NCI-H1417 (cell line): Measurements from ENCODE around the gene APOBEC3A.

Experiments used
- DNase-seq, 3 experiments: peaks; one replicate each; lab custom pipeline; 2025; lab: John Stamatoyannopoulos, UW

APOBEC3A gene

GRCh38 chr22:38957046-38957770 lies at the start of gene APOBEC3A:
Gene APOBEC3A (plus strand): TSS chr22:38957609. CDS start chr22:38957692, 83 bp downstream.
- no peak for DNase-seq

DNA sequence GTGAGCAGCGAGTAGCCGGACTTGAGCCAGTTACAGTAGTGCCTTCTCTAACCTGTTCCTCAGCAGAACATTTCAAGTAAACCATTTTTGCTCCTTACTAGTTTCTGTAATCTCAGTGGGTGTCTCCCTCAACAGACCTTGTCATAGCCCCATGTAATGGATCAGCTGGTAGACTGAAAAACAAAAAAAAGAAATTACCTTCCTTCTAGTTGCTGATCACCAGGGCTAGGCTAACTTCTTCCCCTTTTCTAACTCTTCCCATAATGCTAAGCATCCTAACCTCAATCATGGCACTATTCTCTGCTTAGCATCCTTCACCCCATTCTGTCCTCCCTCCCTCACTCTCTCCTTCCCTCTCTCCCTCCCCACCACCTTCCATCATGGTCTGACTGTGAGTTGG lies 49.6 kb upstream of the APOBEC3A start:
- no peak for DNase-seq

- no peak for DNase-seq
These were observed 46.0 kb upstream of the APOBEC3A start for GRCh38 chr22:38911434-38911833.

GRCh38 chr22:38919631-38920190 lies 37.7 kb upstream of the APOBEC3A start:
- DNase-seq, result no peak

DNA sequence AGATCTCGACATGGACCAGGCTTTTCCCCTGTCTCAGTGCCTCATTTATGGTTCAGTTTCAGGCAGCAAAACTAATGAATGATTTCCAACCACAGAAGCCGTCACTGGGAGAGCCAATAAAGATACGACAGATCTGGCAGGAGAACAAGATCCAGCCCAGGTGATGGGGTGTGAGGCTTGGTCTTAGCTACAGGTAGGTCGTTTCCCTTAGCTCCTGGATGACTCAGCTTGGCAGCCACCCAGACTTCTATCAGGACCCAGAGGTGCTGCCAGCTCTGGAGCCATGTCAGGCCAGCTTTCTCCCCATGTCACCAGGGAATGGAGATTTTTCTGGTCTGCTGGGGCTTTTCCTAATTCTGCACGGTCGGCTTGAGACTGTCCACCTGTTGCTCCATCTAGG lies 36.3 kb upstream of the APOBEC3A start:
- DNase-seq, result no peak

DNA sequence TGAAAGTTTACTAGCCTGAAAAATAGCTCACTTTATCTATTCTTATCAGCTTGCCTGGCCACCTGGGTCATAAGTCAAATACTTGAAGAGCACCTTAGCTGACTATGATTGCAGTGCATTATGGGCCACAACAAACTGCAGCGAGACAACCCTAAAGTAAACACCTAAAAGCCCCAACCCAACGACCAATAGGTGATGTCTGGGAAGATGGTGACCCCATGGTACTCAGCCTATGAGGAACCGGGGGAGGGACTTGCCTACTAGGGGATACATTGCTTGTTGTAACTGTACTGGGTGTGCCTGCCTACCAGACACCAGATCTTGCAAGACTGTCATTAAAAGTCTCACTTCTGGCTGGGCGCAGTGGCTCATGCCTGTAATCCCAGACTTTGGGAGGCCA lies 35.6 kb upstream of the APOBEC3A start:
- no peak for DNase-seq

GRCh38 chr22:38923463-38924346 lies 33.7 kb upstream of the APOBEC3A start:
- peak; percentile 80 to 95 (median 86) for DNase-seq

DNA sequence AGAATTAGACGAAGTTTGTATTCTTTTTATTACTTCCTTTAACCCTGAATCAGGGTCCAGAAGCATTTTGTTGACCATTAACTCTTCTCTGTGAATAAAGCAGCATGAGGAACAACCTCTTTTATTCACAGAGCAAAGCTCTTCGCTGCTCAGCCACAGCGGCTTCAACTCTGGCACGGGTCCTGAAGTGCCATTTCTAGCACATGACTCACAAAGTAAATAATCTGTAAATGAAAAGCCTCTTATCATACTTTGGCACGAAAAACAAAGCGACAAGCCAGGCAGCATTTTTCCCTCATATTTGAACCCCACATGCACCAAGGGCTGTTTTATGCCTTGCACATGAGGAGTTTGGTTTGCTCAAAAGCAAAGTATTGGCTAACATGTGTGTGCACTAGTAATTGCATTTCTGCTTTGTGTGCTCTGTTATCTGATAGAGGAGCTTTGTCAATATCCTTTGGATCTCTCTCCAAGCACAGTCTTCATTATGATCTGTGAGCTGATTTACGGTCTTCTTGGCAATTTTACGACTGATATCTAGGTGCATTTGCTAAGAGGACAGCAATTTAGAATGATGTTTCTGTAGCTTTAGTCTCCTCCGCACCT lies 33.0 kb upstream of the APOBEC3A start:
- DNase-seq, result peak; percentile 80 to 95 (median 84)

DNA sequence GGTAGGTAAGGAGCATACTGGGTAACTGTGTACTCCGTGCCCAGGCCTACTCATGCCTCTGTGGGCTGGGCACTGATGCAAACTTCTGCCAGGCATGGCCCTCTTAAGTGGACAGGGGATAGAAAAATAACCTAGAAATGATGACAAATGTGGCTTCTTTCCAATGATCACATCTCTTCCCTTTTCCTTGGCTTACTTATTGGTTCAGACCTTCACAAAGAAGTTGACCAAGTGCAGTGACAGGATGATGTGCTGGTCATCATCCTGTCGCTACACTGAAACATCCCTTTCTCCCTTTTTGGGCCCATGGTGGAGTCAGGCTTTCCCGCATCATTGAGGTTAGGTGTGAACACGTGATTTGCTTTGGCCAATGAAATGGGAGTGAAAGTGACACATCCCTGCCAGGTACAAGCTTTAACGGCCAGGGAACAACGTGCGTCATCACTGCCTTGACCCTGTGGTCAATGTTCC lies 31.8 kb upstream of the APOBEC3A start:
- no peak for DNase-seq

GRCh38 chr22:38927033-38927781 lies 30.2 kb upstream of the APOBEC3A start:
- peak in 1 of 3 experiments; percentile 28 for DNase-seq

DNA sequence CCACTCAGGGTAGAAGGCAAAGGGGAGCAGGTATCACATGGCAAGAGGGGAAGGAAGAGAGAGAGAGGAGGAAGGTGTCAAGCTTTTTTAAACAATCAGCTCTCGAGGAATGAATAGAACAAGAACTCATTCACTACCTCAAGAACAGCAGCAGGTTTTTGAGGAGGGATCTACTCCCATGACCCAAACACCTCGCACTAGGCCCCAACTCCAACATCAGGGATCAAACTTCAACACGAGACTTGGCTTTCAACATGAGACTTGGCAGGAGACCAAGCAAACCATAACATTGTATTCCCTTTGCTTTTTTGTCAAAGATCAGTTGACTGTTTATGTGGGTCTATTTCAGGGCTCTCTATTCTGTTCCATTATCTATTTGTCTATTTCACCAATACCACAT lies 26.9 kb upstream of the APOBEC3A start:
- DNase-seq, result no peak

DNA sequence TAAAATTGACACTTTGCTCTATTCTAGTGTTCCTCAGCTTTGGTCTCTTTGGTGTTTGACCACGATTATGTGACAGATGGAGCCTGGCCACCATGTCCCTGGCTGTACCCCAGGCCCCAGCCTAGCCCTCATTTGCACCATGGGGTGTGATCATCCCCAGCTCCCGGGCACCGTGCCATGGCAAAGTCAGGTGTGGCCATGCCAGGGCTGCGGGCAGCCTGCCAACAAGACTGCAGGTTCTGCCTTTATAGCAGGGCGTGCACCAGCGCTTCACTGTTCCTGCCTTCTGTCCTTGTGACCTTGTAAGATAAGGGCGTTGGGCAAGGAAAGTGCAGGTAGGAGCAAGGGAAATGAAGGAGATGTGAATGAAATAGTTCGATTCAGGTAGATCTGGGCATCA lies 22.4 kb upstream of the APOBEC3A start:
- peak; percentile 76 to 93 (median 83) for DNase-seq

- no peak for DNase-seq
These were observed 21.8 kb upstream of the APOBEC3A start for GRCh38 chr22:38935616-38936015.

- DNase-seq, result no peak
These were observed 20.8 kb upstream of the APOBEC3A start for GRCh38 chr22:38936562-38936961.

GRCh38 chr22:38937036-38937435 lies 20.4 kb upstream of the APOBEC3A start:
- DNase-seq, result no peak

- no peak for DNase-seq
These were observed 19.9 kb upstream of the APOBEC3A start for GRCh38 chr22:38937541-38937940.

- DNase-seq, result no peak
These were observed 19.2 kb upstream of the APOBEC3A start for GRCh38 chr22:38938221-38938620.

GRCh38 chr22:38938925-38939324 lies 18.5 kb upstream of the APOBEC3A start:
- no peak for DNase-seq

DNA sequence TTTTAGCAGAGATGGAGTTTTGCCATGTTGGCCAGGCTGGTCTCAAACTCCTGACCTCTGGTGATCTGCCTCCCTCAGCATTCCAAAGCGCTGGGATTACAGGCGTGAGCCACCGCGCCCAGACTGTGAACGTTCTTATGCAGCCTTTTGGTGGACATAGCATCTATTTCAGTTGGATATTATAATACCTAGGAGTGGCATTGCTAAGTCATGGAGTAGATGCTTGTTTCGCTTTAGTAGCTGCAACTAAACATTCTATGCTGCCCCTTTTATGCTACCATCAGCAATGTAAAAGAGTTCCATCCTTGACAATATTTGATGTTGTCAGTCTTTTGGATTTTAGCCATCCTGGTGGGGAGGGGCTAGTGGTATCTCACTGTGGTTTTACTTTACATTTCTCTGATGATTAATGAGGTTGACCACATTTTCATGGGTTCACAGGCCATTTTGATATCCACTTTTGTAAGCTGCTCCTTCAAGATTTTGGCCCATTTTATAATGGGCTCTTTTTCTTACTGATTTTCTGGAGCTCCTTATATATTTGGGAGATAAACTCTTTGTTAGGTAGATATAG lies 16.5 kb upstream of the APOBEC3A start:
- DNase-seq, result no peak

DNA sequence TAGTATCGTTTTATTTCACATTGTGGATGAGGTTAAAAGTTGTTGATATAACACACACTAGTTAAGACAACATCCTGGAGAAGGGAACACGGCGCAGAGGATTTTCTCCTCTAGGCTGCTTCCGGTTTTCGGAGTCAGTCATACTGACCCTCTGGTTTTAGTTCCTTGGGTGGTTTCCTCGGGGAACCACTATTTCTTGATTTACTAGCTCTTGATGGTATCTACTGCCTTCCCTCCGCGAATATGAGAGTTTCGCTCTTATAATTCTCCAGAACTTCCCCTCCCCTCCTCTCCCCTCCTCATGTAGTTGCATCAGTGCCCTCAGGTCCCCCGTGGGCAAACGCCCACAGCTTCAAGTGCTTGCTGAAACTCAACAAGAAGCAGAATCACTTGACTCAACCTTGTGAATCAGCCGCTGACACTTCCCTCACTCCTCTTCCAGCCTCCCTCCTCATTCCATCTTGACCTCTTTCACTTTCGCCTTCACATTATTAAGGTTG lies 15.9 kb upstream of the APOBEC3A start:
- DNase-seq, result no peak

DNA sequence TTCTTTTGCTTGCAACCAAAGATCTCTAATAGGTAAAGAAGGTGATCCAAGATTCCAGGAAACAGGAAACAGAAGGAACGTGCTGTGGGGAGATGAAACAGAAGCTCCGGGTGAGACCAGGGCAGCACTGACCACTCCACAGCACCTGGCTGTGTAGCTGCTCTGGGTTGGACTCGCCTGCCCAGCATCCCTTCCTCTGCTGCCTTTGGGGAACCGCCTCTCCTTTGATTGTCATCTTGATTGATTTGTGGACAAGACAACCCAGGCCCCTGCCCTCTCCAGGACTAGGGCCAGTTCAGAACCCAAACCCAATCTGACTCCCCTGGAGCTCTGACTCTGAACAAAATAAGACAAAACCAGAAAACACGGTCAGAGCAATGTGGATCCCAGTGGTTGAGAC lies 14.7 kb upstream of the APOBEC3A start:
- no peak for DNase-seq
